Skeletal muscle satellite cell (primary cell): ENCODE measurements around the gene ZNF627.
A peak's percentile ranks its signal among the peaks of the same experiment; 100 is the strongest.

Experiments
- H3K27me3 ChIP-seq: 2 replicates; pipeline ENCODE4 v1.7.0; 2013; ENCODE audit warnings: low read length; ENCODE audit not compliant: control insufficient read depth, insufficient read depth
- H3K36me3 ChIP-seq: 2 replicates; pipeline ENCODE4 v1.7.0; 2013; ENCODE audit warnings: mild to moderate bottlenecking, control low read depth, low read length; ENCODE audit not compliant: insufficient read depth
- H3K4me1 ChIP-seq: 2 replicates; pipeline ENCODE4 v1.7.0; 2013; ENCODE audit warnings: low read length; ENCODE audit not compliant: control insufficient read depth, insufficient read depth
- H3K4me2 ChIP-seq: 2 replicates; pipeline ENCODE4 v1.7.0; 2013; ENCODE audit warnings: mild to moderate bottlenecking, low read length
- H3K4me3 ChIP-seq: 2 replicates; pipeline ENCODE4 v1.7.0; 2013; ENCODE audit warnings: low read length
- H3K9ac ChIP-seq: 2 replicates; pipeline ENCODE4 v1.7.0; 2013; ENCODE audit warnings: mild to moderate bottlenecking, low read depth, low read length, moderate library complexity
- H3K9me3 ChIP-seq: replicated peaks from 2 replicates; pipeline ENCODE4 v1.7.0; 2013; ENCODE audit warnings: mild to moderate bottlenecking, control low read depth, low read length

ZNF627 gene

GRCh38 chr19:11577451-11578257 lies 19.6 kb upstream of the ZNF627 start, which contains the start of gene ACP5:
Gene ACP5, minus strand, starts transcription at chr19:11577645. Its CDS starts 328 bp downstream, at chr19:11577317.
- Histone ChIP-seq H3K4me3 (no peak within 1 kb of the TSS), H3K4me1 (peaks cover 4% of the 10 kb centered on the region), H3K9ac (no peak within 1 kb of the TSS)

GRCh38 chr19:11578258-11579142 lies 18.8 kb upstream of the ZNF627 start:
- Histone ChIP-seq H3K4me1 (peaks cover 4% of the 10 kb centered on the region), H3K9me3 (no peaks in the 10 kb centered on the region), H3K9ac (no peak overlapping the region), H3K4me3 (no peak overlapping the region), H3K4me2 (no peak overlapping the region), H3K27me3 (peaks cover 5% of the 10 kb centered on the region), H3K36me3 (no peaks in the 10 kb centered on the region)

More at GRCh38 chr19:11577451-11578257, 19.6 kb upstream of the ZNF627 start, which contains the start of gene ACP5:
- Histone ChIP-seq H3K4me2 (no peak within 1 kb of the TSS), H3K27me3 (peaks cover 5% of the 10 kb centered on the region), H3K9me3 (no peaks in the 10 kb centered on the region), H3K36me3 (no peaks in the 10 kb centered on the region)

- no peak overlapping the region for H3K4me3 ChIP-seq
- no peak overlapping the region for H3K4me2 ChIP-seq
- H3K4me1 ChIP-seq, result peaks cover 4% of the 10 kb centered on the region
- peaks cover 5% of the 10 kb centered on the region for H3K27me3 ChIP-seq
- no peaks in the 10 kb centered on the region for H3K9me3 ChIP-seq
- no peak overlapping the region for H3K9ac ChIP-seq
- no peaks in the 10 kb centered on the region for H3K36me3 ChIP-seq
Measured at GRCh38 chr19:11580116-11580515, 17.2 kb upstream of the ZNF627 start.

DNA sequence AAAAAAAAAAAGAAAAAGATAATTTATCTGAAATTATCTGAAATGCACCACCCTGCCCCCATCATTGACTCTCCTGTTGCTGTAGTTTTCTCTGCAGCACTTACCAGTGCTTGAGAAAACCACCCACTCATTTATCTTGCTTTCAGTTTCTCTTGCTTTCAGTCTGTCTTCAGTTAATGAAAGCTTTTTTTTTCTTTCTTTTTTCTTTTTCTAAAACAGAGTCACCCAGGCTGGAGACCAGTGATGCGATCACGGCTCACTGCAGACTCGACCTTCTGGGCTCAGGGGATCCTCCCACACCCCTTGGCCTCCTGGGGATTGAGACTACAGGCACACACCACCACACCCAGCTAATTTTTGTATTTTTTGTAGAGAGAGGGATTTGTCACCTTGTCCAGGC lies 15.5 kb upstream of the ZNF627 start:
- peaks cover 4% of the 10 kb centered on the region for H3K4me1 ChIP-seq

GRCh38 chr19:11586331-11586730 lies 11.0 kb upstream of the ZNF627 start:
- peaks cover 4% of the 10 kb centered on the region for H3K4me1 ChIP-seq
- no peaks in the 10 kb centered on the region for H3K9me3 ChIP-seq
- H3K4me3 ChIP-seq, result no peak overlapping the region
- H3K27me3 ChIP-seq, result no peaks in the 10 kb centered on the region
- H3K36me3 ChIP-seq, result no peaks in the 10 kb centered on the region
- no peak overlapping the region for H3K4me2 ChIP-seq
- H3K9ac ChIP-seq, result no peak overlapping the region

More for the DNA sequence above, 15.5 kb upstream of the ZNF627 start:
- H3K9ac ChIP-seq, result no peak overlapping the region
- no peaks in the 10 kb centered on the region for H3K36me3 ChIP-seq
- peak overlapping the region; percentile 17 for H3K4me2 ChIP-seq
- H3K9me3 ChIP-seq, result no peaks in the 10 kb centered on the region
- H3K27me3 ChIP-seq, result peaks cover 5% of the 10 kb centered on the region
- no peak overlapping the region for H3K4me3 ChIP-seq

- Histone ChIP-seq H3K36me3 (no peaks in the 10 kb centered on the region), H3K4me3 (no peak overlapping the region), H3K4me2 (peak overlapping the region; percentile 32), H3K9ac (no peak overlapping the region), H3K4me1 (no peaks in the 10 kb centered on the region), H3K27me3 (no peaks in the 10 kb centered on the region), H3K9me3 (no peaks in the 10 kb centered on the region)
Measured at GRCh38 chr19:11587302-11587974, 9.8 kb upstream of the ZNF627 start.

GRCh38 chr19:11587975-11588631 lies 9.2 kb upstream of the ZNF627 start:
- H3K9ac ChIP-seq, result no peak overlapping the region
- peak overlapping the region; percentile 32 for H3K4me2 ChIP-seq

DNA sequence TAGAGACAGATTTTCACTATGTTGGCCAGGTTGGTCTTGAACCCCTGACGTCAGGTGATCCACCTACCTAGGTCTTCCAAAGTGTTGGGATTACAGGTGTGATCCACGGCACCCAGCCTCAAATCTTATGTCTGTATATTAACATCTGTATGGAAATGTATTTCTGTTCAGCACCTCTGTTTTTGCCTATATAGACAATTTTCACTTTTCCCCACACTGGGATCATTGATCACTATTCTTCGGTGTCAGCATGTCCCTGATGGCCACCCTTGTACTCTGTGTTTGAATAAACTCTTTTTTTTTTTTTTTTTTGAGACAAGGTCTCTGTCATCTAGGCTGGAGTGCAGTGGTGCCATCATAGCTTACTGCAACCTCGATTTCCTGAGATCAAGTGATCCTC lies 3.2 kb upstream of the ZNF627 start:
- no peaks in the 10 kb centered on the region for H3K27me3 ChIP-seq
- H3K36me3 ChIP-seq, result peaks cover 3% of the 10 kb centered on the region
- no peak overlapping the region for H3K9ac ChIP-seq
- no peak overlapping the region for H3K4me2 ChIP-seq
- no peak overlapping the region for H3K4me3 ChIP-seq
- H3K9me3 ChIP-seq, result no peaks in the 10 kb centered on the region
- H3K4me1 ChIP-seq, result peaks cover 7% of the 10 kb centered on the region

More at GRCh38 chr19:11587975-11588631, 9.2 kb upstream of the ZNF627 start:
- H3K27me3 ChIP-seq, result no peaks in the 10 kb centered on the region
- H3K4me1 ChIP-seq, result no peaks in the 10 kb centered on the region
- no peak overlapping the region for H3K4me3 ChIP-seq
- no peaks in the 10 kb centered on the region for H3K36me3 ChIP-seq
- no peaks in the 10 kb centered on the region for H3K9me3 ChIP-seq

DNA sequence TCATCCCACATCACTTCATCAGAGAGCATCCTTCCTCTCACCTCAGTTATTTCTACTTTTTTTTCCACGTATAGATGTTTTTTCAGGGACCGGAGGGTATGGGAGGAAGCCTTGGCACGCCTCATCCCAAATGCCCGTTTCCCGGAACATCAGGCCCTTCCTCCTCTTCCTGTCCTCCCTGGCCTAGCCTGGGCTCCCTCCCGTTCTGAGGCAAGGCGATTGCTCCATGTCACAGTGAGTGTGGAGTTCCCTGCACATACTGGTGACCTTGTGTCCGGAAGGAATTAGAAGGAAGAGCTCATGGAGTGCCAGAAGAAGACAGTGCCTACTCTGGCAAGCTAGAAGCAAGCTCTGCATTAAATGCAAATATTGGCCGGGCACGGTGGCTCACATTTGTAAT lies 1.1 kb upstream of the ZNF627 start:
- H3K4me3 ChIP-seq, result no peak overlapping the region
- H3K36me3 ChIP-seq, result peaks cover 9% of the 10 kb centered on the region
- no peaks in the 10 kb centered on the region for H3K27me3 ChIP-seq
- peaks cover 7% of the 10 kb centered on the region for H3K4me1 ChIP-seq
- H3K9ac ChIP-seq, result no peak overlapping the region
- H3K9me3 ChIP-seq, result no peaks in the 10 kb centered on the region
- no peak overlapping the region for H3K4me2 ChIP-seq

GRCh38 chr19:11598103-11598483 lies 810 bp downstream of the ZNF627 start:
- peak overlapping the region; percentile 88 for H3K4me2 ChIP-seq

More at GRCh38 chr19:11598103-11598483, 810 bp downstream of the ZNF627 start:
- Histone ChIP-seq H3K4me1 (peaks cover 7% of the 10 kb centered on the region), H3K36me3 (peaks cover 9% of the 10 kb centered on the region), H3K9ac (peak overlapping the region; percentile 100), H3K4me3 (peak overlapping the region; percentile 100), H3K27me3 (no peaks in the 10 kb centered on the region), H3K9me3 (no peaks in the 10 kb centered on the region)
